ENCODE results near the gene ST8SIA1.
A peak's percentile ranks its signal among the peaks of the same experiment; 100 is the strongest.

Gene ST8SIA1

GRCh38 chr12:22255097-22255496, 79.4 kb downstream of the ST8SIA1 start:
- TF ChIP-seq CTCF (IDR thresholded peaks at IDR 0.05; ENCODE audit: low read length) (no peak), EZH2phosphoT487 (IDR thresholded peaks at IDR 0.05; ENCODE audit: low read length) (no peak), EZH2 (optimal IDR thresholded peaks at IDR 0.05; ENCODE audit: low read depth, low read length) (no peak)
- peaks cover 18% of the 10 kb centered on the region for H3K4me1 ChIP-seq (ENCODE audit: low read length)
- H3K4me3 ChIP-seq (ENCODE audit: low read length): no peak overlapping the region
- H3K9me3 ChIP-seq (replicated peaks; ENCODE audit: insufficient read depth, low read length): no peaks in the 10 kb centered on the region
- H2AFZ ChIP-seq (ENCODE audit: low read length): no peak overlapping the region
- no peak overlapping the region for H3K9ac ChIP-seq (ENCODE audit: low read length)
- no peaks in the 10 kb centered on the region for H3K9me2 ChIP-seq (replicated peaks; ENCODE audit: insufficient read depth, low read length)
- H3K36me3 ChIP-seq (replicated peaks; ENCODE audit: insufficient read depth, low read length): no peaks in the 10 kb centered on the region
- H4K20me1 ChIP-seq (ENCODE audit: insufficient read depth, low read length): no peaks in the 10 kb centered on the region
- H3K27ac ChIP-seq (ENCODE audit: low read length): peak overlapping the region; percentile 90; the same call in 1 of the 2 replicates
- DNase-seq: no peak
- H3K27me3 ChIP-seq (replicated peaks; ENCODE audit: insufficient read depth, low read length): no peaks in the 10 kb centered on the region
- H3F3A ChIP-seq (ENCODE audit: insufficient read depth, low read length): peaks cover 5% of the 10 kb centered on the region
- H3K4me2 ChIP-seq (ENCODE audit: low read depth, low read length): no peak overlapping the region
- no peaks in the 10 kb centered on the region for H3K79me2 ChIP-seq (ENCODE audit: low read length)

GRCh38 chr12:22254478-22254877, 80.0 kb downstream of the ST8SIA1 start:
- H3K36me3 ChIP-seq (replicated peaks; ENCODE audit: insufficient read depth, low read length): no peaks in the 10 kb centered on the region
- H3K4me1 ChIP-seq (ENCODE audit: low read length): peaks cover 18% of the 10 kb centered on the region
- peaks cover 5% of the 10 kb centered on the region for H3F3A ChIP-seq (ENCODE audit: insufficient read depth, low read length)
- no peak overlapping the region for H3K4me2 ChIP-seq (ENCODE audit: low read depth, low read length)
- H3K9me2 ChIP-seq (replicated peaks; ENCODE audit: insufficient read depth, low read length): no peaks in the 10 kb centered on the region
- H3K27me3 ChIP-seq (replicated peaks; ENCODE audit: insufficient read depth, low read length): no peaks in the 10 kb centered on the region
- no peak overlapping the region for H3K27ac ChIP-seq (ENCODE audit: low read length)
- H2AFZ ChIP-seq (ENCODE audit: low read length): no peak overlapping the region
- H4K20me1 ChIP-seq (ENCODE audit: insufficient read depth, low read length): no peaks in the 10 kb centered on the region
- no peaks in the 10 kb centered on the region for H3K9me3 ChIP-seq (replicated peaks; ENCODE audit: insufficient read depth, low read length)
- TF ChIP-seq CTCF (IDR thresholded peaks at IDR 0.05; ENCODE audit: low read length) (no peak), EZH2phosphoT487 (IDR thresholded peaks at IDR 0.05; ENCODE audit: low read length) (no peak), EZH2 (optimal IDR thresholded peaks at IDR 0.05; ENCODE audit: low read depth, low read length) (no peak)
- DNase-seq: no peak
- no peak overlapping the region for H3K9ac ChIP-seq (ENCODE audit: low read length)
- H3K4me3 ChIP-seq (ENCODE audit: low read length): no peak overlapping the region
- no peaks in the 10 kb centered on the region for H3K79me2 ChIP-seq (ENCODE audit: low read length)

- no peak for DNase-seq
- H4K20me1 ChIP-seq (ENCODE audit: insufficient read depth, low read length): no peaks in the 10 kb centered on the region
- H3K27me3 ChIP-seq (replicated peaks; ENCODE audit: insufficient read depth, low read length): no peaks in the 10 kb centered on the region
- H2AFZ ChIP-seq (ENCODE audit: low read length): no peak overlapping the region
- H3K36me3 ChIP-seq (replicated peaks; ENCODE audit: insufficient read depth, low read length): no peaks in the 10 kb centered on the region
- no peak for TF ChIP-seq CTCF (IDR thresholded peaks at IDR 0.05; ENCODE audit: low read length)
- no peak for TF ChIP-seq EZH2phosphoT487 (IDR thresholded peaks at IDR 0.05; ENCODE audit: low read length)
- no peak for TF ChIP-seq EZH2 (optimal IDR thresholded peaks at IDR 0.05; ENCODE audit: low read depth, low read length)
- no peak overlapping the region for H3K27ac ChIP-seq (ENCODE audit: low read length)
- H3K9me3 ChIP-seq (replicated peaks; ENCODE audit: insufficient read depth, low read length): no peaks in the 10 kb centered on the region
- peaks cover 18% of the 10 kb centered on the region for H3K4me1 ChIP-seq (ENCODE audit: low read length)
- peaks cover 5% of the 10 kb centered on the region for H3F3A ChIP-seq (ENCODE audit: insufficient read depth, low read length)
- H3K9ac ChIP-seq (ENCODE audit: low read length): no peak overlapping the region
- no peak overlapping the region for H3K4me2 ChIP-seq (ENCODE audit: low read depth, low read length)
- H3K9me2 ChIP-seq (replicated peaks; ENCODE audit: insufficient read depth, low read length): no peaks in the 10 kb centered on the region
- no peaks in the 10 kb centered on the region for H3K79me2 ChIP-seq (ENCODE audit: low read length)
- H3K4me3 ChIP-seq (ENCODE audit: low read length): no peak overlapping the region
Measured at GRCh38 chr12:22252057-22252456, 82.5 kb downstream of the ST8SIA1 start.
